ENCODE measurements around the gene ADAMTSL3. TPM values are rescaled to one million over a fixed set of nuclear protein-coding genes. Genes with fewer than 3 reads are reported as not detected.

ADAMTSL3 gene
- total RNA-seq, 1 donor from 2014 or later: 0.67 TPM

- no peak for TF ChIP-seq CTCF (IDR thresholded peaks at IDR 0.05; ENCODE audit: insufficient read depth, low read length, poor library complexity, severe bottlenecking)
- H3K36me3 ChIP-seq (ENCODE audit: control insufficient read depth, insufficient read depth, low read length): no peaks in the 10 kb centered on the region
- no peaks in the 10 kb centered on the region for H3K27me3 ChIP-seq (ENCODE audit: control insufficient read depth, insufficient read depth, low read length)
- no peak overlapping the region for H3K4me3 ChIP-seq (ENCODE audit: low read depth, low read length)
- DNase-seq (ENCODE audit: low read depth): no peak
Observed at GRCh38 chr15:83732196-83732595, 78.3 kb downstream of the ADAMTSL3 start.

- H3K36me3 ChIP-seq (ENCODE audit: control insufficient read depth, insufficient read depth, low read length): no peaks in the 10 kb centered on the region
- no peak overlapping the region for H3K4me3 ChIP-seq (ENCODE audit: low read depth, low read length)
- no peaks in the 10 kb centered on the region for H3K27me3 ChIP-seq (ENCODE audit: control insufficient read depth, insufficient read depth, low read length)
- no peak for DNase-seq (ENCODE audit: low read depth)
- TF ChIP-seq CTCF (IDR thresholded peaks at IDR 0.05; ENCODE audit: insufficient read depth, low read length, poor library complexity, severe bottlenecking): no peak
Observed at GRCh38 chr15:83732770-83733169, 78.8 kb downstream of the ADAMTSL3 start.

- Histone ChIP-seq H3K4me3 (ENCODE audit: low read depth, low read length) (no peak overlapping the region), H3K36me3 (ENCODE audit: control insufficient read depth, insufficient read depth, low read length) (no peaks in the 10 kb centered on the region), H3K27me3 (ENCODE audit: control insufficient read depth, insufficient read depth, low read length) (no peaks in the 10 kb centered on the region)
- TF ChIP-seq CTCF (IDR thresholded peaks at IDR 0.05; ENCODE audit: insufficient read depth, low read length, poor library complexity, severe bottlenecking): no peak
- DNase-seq (ENCODE audit: low read depth): peak; percentile 85
Observed at GRCh38 chr15:83733206-83733605, 79.3 kb downstream of the ADAMTSL3 start.

- DNase-seq (ENCODE audit: low read depth): no peak
- TF ChIP-seq CTCF (IDR thresholded peaks at IDR 0.05; ENCODE audit: insufficient read depth, low read length, poor library complexity, severe bottlenecking): no peak
- H3K36me3 ChIP-seq (ENCODE audit: control insufficient read depth, insufficient read depth, low read length): no peaks in the 10 kb centered on the region
- no peak overlapping the region for H3K4me3 ChIP-seq (ENCODE audit: low read depth, low read length)
- H3K27me3 ChIP-seq (ENCODE audit: control insufficient read depth, insufficient read depth, low read length): no peaks in the 10 kb centered on the region
Observed at GRCh38 chr15:83733691-83734090, 79.8 kb downstream of the ADAMTSL3 start.

- Histone ChIP-seq H3K4me3 (ENCODE audit: low read depth, low read length) (no peak overlapping the region), H3K27me3 (ENCODE audit: control insufficient read depth, insufficient read depth, low read length) (no peaks in the 10 kb centered on the region), H3K36me3 (ENCODE audit: control insufficient read depth, insufficient read depth, low read length) (no peaks in the 10 kb centered on the region)
- no peak for DNase-seq (ENCODE audit: low read depth)
- TF ChIP-seq CTCF (IDR thresholded peaks at IDR 0.05; ENCODE audit: insufficient read depth, low read length, poor library complexity, severe bottlenecking): peak; percentile 29
Observed at GRCh38 chr15:83734487-83734886, 80.6 kb downstream of the ADAMTSL3 start.

GRCh38 chr15:83739629-83740028 is 85.7 kb downstream of the ADAMTSL3 start:
- TF ChIP-seq CTCF (IDR thresholded peaks at IDR 0.05; ENCODE audit: insufficient read depth, low read length, poor library complexity, severe bottlenecking): no peak
- H3K4me3 ChIP-seq (ENCODE audit: low read depth, low read length): no peak overlapping the region
- H3K36me3 ChIP-seq (ENCODE audit: control insufficient read depth, insufficient read depth, low read length): no peaks in the 10 kb centered on the region
- DNase-seq (ENCODE audit: low read depth): no peak
- no peaks in the 10 kb centered on the region for H3K27me3 ChIP-seq (ENCODE audit: control insufficient read depth, insufficient read depth, low read length)
